ENCODE measurements around the gene MBD5.

- TF ChIP-seq EGR1 (IDR thresholded peaks at IDR 0.05) (no peak), REST (IDR thresholded peaks at IDR 0.05; ENCODE audit: low read depth) (no peak), ZBTB7A (IDR thresholded peaks at IDR 0.05; ENCODE audit: low read depth) (no peak), EP300 (IDR thresholded peaks at IDR 0.05; ENCODE audit: borderline replicate concordance) (no peak), TEAD4 (IDR thresholded peaks at IDR 0.05) (no peak), RAD21 (IDR thresholded peaks at IDR 0.05; ENCODE audit: low read depth) (no peak), CEBPB (IDR thresholded peaks at IDR 0.05) (no peak), FOXM1 (IDR thresholded peaks at IDR 0.05; ENCODE audit: borderline replicate concordance, low read depth) (no peak), MAX (IDR thresholded peaks at IDR 0.05) (no peak), TAF1 (IDR thresholded peaks at IDR 0.05; ENCODE audit: low read depth) (no peak)
Observed at GRCh38 chr2:148541792-148542191, 520.9 kb downstream of the MBD5 start.
